ENCODE data around the gene POU6F2. TPM values are rescaled to one million over a fixed set of nuclear protein-coding genes. Genes with fewer than 3 reads are reported as not detected.
"Not testable (repeated sequence)": the region's sequence is repeated elsewhere in the genome, so short reads cannot be mapped to it uniquely, and the experiment has no call there.

Gene POU6F2
- total RNA-seq, 6 experiments from 2014 or later = 0.12 to 2.1 (median 0.64) TPM; not detected in 2

- Histone ChIP-seq H3K9me3 (no peaks in the 10 kb centered on the region), H3K27me3 (no peaks in the 10 kb centered on the region), H3K36me3 (no peaks in the 10 kb centered on the region), H3K27ac (no peak overlapping the region), H3K4me1 (no peaks in the 10 kb centered on the region), H3K4me3 (no peak overlapping the region)
- intact Hi-C loops (cut with DNase I) = no loop called here
- 73% methylated on average over 3 of the region's 3 CpGs for WGBS (ENCODE audit: insufficient coverage, low coverage, low lambda C conversion rate, missing lambda C conversion rate)
- DNase-seq (no peak), ATAC-seq (no peak)
- TF ChIP-seq CTCF (IDR thresholded peaks at IDR 0.05) = no peak
- TF ChIP-seq POLR2A (IDR thresholded peaks at IDR 0.05) = no peak
These were observed 36.9 kb upstream of the POU6F2 start for GRCh38 chr7:38940774-38941173.

DNA sequence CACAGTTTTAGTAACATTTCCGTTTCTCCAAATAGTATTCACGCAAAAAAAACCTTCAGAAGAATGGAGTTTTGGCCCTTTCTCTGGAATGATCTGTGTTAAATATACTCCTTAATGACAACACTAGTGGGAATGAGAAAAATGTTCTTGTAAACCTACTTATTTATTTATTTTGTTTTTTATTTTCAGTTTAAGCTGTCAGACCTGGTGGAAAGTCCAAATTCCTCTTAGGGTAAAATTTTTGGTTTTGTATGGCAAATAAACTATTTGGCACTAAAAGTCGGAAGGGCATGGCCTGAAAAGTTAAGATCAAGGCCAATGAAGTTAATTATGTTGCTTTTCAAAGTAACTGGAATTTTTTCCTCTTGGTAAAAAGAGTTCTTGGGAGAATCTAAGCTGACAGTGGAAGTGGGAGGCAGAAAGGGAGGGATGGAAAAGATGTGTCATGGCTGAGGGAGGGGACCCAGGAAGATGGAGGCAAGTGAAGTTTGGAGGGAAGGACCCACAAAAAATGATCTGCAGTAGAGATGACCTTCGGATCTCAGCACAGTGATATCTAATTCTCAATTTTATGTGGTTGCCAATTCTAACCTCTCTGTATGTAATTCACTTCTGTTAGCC lies 35.2 kb upstream of the POU6F2 start:
- DNase-seq (no peak), ATAC-seq (peak in 2 of 4 donors; percentile 55 to 59)
- Histone ChIP-seq H3K36me3 (no peaks in the 10 kb centered on the region), H3K27ac (no peak overlapping the region), H3K4me3 (no peak overlapping the region), H3K9me3 (no peaks in the 10 kb centered on the region), H3K4me1 (no peaks in the 10 kb centered on the region), H3K27me3 (no peaks in the 10 kb centered on the region)
- TF ChIP-seq POLR2A (IDR thresholded peaks at IDR 0.05) (no peak), CTCF (IDR thresholded peaks at IDR 0.05) (no peak)
- WGBS (ENCODE audit: insufficient coverage, low coverage, low lambda C conversion rate, missing lambda C conversion rate) = 44% methylated on average over 4 of the region's 4 CpGs
- intact Hi-C loops (cut with DNase I) = no loop called here

DNA sequence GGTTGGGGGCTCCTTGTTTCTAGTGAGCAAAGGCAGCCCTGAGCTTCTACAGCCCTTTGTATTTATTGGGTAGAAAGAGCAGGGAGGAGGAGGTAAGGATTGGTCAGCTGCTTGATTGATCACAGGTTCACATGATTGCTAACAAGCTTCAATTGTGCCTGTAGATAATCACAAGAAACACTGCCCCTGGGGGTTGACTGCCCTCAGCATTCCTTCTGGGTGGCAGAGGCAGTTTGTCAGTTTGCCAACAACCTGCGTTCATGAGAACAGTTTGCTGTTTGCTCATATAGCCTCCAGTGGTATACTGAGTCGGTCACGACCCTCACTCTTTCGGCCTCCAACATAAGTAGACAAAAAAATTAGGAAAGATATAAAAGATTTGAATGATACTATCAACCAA lies 30.2 kb upstream of the POU6F2 start:
- DNase-seq; ATAC-seq; H3K27ac ChIP-seq; H3K4me1 ChIP-seq; intact Hi-C loops (cut with DNase I); H3K27me3 ChIP-seq; H3K36me3 ChIP-seq; H3K9me3 ChIP-seq; H3K4me3 ChIP-seq: not testable (repeated sequence)
- WGBS (ENCODE audit: insufficient coverage, low coverage, low lambda C conversion rate, missing lambda C conversion rate) = 82% methylated on average over 4 of the region's 4 CpGs

DNA sequence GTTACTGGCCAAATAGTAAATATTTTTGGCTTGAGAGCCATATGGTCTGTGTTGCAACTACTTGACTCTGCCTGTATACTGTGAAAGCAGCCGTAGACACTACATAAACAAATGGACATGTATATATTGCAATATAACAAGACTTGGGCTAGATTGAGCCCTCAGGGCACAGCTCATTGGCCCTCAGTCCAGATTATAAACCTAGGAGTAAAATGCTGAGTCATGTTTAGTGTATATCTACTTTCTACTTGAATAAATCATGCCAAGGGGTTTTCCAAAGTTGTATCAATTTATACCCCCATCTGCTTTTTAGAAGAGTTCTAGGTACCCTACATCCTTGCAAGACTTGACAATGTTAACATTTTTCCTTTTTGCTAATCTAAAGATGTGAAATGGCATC lies 27.4 kb upstream of the POU6F2 start:
- DNase-seq = no peak
- H3K36me3 ChIP-seq = no peaks in the 10 kb centered on the region
- intact Hi-C loops (cut with DNase I) = no loop called here
- no peaks in the 10 kb centered on the region for H3K27me3 ChIP-seq
- ATAC-seq = peak in 2 of 4 donors; percentile 18 to 27
- no peak overlapping the region for H3K4me3 ChIP-seq
- H3K4me1 ChIP-seq = no peaks in the 10 kb centered on the region
- no peaks in the 10 kb centered on the region for H3K9me3 ChIP-seq
- WGBS (ENCODE audit: insufficient coverage, low coverage, low lambda C conversion rate, missing lambda C conversion rate) = 91% methylated on average over 1 of the region's 1 CpG
- H3K27ac ChIP-seq = no peak overlapping the region
- no peak for TF ChIP-seq POLR2A (IDR thresholded peaks at IDR 0.05)
- no peak for TF ChIP-seq CTCF (IDR thresholded peaks at IDR 0.05)

DNA sequence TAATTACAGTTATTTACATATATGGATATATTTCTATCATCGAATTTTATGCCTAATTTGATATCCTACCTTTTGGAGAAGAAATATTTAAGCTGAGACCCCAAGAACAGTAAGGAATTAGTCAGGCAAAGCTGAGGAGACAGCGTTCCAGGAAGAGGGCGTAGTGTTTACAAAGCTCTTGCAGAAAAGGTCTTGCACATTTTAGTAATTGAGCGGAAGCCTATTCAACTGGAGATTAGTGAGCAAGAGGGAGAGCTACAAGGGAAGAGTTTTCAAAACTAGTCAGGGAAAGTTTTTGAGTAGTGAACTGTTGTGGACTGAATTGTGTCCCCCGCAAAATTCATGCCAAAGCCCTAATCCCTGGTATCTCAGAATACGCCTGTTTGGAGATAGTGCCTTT lies 26.5 kb upstream of the POU6F2 start:
- DNase-seq (no peak), ATAC-seq (no peak)
- no peak for TF ChIP-seq POLR2A (IDR thresholded peaks at IDR 0.05)
- no peak for TF ChIP-seq CTCF (IDR thresholded peaks at IDR 0.05)
- no peaks in the 10 kb centered on the region for H3K4me1 ChIP-seq
- no peaks in the 10 kb centered on the region for H3K36me3 ChIP-seq
- H3K27ac ChIP-seq = no peak overlapping the region
- H3K9me3 ChIP-seq = no peaks in the 10 kb centered on the region
- H3K4me3 ChIP-seq = no peak overlapping the region
- 73% methylated on average over 6 of the region's 6 CpGs for WGBS (ENCODE audit: insufficient coverage, low coverage, low lambda C conversion rate, missing lambda C conversion rate)
- intact Hi-C loops (cut with DNase I) = no loop called here
- H3K27me3 ChIP-seq = no peaks in the 10 kb centered on the region

Measured in right lobe of liver (tissue), 6 donors.